ENCODE data around the gene GABRR2. TPM values are rescaled to one million over a fixed set of nuclear protein-coding genes. Genes with fewer than 3 reads are reported as not detected.

GABRR2 gene
- total and polyA plus RNA-seq, 10 of the 15 experiments (the other 5 are each of a cell fraction or from before 2014, with no cell fraction given) = 0.16 to 0.72 (median 0.32) TPM; not detected in 2

DNA sequence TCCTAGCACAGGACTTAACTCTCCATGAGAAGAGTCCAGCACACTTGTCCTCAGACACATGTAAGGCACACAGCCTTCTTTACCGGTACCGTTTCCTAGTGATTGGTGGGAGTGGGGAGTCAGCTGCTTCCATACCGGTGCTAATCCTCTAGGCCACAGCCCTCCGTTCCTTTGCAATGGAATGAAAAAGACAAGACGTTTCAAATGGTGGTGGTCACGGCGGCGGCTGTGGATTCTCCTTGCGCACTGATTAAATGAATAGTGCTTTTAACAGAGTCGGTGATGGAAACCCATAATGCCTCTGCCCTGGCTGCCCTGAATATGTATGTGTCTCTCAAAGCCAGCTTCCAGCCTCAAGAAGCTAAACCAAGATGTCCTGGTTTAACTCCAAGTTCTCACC lies 63.1 kb downstream of the GABRR2 start:
- WGBS (ENCODE audit: insufficient coverage, insufficient replicate concordance, low lambda C conversion rate, missing lambda C conversion rate) = 78% methylated on average over 10 of the region's 10 CpGs
- no peaks in the 10 kb centered on the region for H3K4me1 ChIP-seq (ENCODE audit: control insufficient read depth, insufficient read depth, low read length)
- no peak overlapping the region for H3K4me3 ChIP-seq
- H3K36me3 ChIP-seq (ENCODE audit: control insufficient read depth in 2 of 2, insufficient read depth in 2 of 2, low read length in 1 of 2) = no peaks in the 10 kb centered on the region
- no peak for FAIRE-seq
- H3K27me3 ChIP-seq (replicated peaks in 1 of 2; ENCODE audit: control insufficient read depth in 2 of 2, insufficient read depth in 2 of 2, low read length in 1 of 2) = no peaks in the 10 kb centered on the region
- no peak for ATAC-seq
- no peak overlapping the region for H3K4me2 ChIP-seq (ENCODE audit: control insufficient read depth, insufficient read depth)
- SMC1A ChIA-PET (ENCODE audit: uncharacterized antibody, unreplicated experiment) = no interaction called here
- intact Hi-C loops (cut with micrococcal nuclease; ENCODE audit: unreplicated experiment) = no loop called here
- CTCF ChIA-PET = no interaction called here
- no peak overlapping the region for H3K9ac ChIP-seq (ENCODE audit: control insufficient read depth, insufficient read depth, low read length)
- no peak overlapping the region for H2AFZ ChIP-seq (ENCODE audit: control insufficient read depth, low read depth, low read length)
- BruUV-seq (replicated peaks) = no TSS peak
- H4K20me1 ChIP-seq (ENCODE audit: control insufficient read depth, insufficient read depth) = no peaks in the 10 kb centered on the region
- POLR2A ChIA-PET = no interaction called here
- H3K79me2 ChIP-seq (ENCODE audit: control insufficient read depth, insufficient read depth, low read length) = no peaks in the 10 kb centered on the region
- H3K27ac ChIP-seq (ENCODE audit: control insufficient read depth, insufficient read depth) = no peak overlapping the region
- no peak for DNase-seq (ENCODE audit: low read depth, low spot score)
- RAD21 ChIA-PET (ENCODE audit: unreplicated experiment) = no interaction called here
- H3K9me3 ChIP-seq (replicated peaks; ENCODE audit: control insufficient read depth, insufficient read depth, low read length) = no peaks in the 10 kb centered on the region; the same call in 2 of the 3 replicates
- in situ Hi-C loops (cut with MboI) = no loop called here
- TF ChIP-seq, protein P1, sequence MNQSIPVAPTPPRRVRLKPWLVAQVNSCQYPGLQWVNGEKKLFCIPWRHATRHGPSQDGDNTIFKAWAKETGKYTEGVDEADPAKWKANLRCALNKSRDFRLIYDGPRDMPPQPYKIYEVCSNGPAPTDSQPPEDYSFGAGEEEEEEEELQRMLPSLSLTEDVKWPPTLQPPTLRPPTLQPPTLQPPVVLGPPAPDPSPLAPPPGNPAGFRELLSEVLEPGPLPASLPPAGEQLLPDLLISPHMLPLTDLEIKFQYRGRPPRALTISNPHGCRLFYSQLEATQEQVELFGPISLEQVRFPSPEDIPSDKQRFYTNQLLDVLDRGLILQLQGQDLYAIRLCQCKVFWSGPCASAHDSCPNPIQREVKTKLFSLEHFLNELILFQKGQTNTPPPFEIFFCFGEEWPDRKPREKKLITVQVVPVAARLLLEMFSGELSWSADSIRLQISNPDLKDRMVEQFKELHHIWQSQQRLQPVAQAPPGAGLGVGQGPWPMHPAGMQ (IDR thresholded peaks at IDR 0.05; ENCODE audit: borderline replicate concordance) = no peak
- TF ChIP-seq GATAD2B (conservative IDR thresholded peaks at IDR 0.05; ENCODE audit: low read depth) = no peak
- no peak for TF ChIP-seq ZNF207 (IDR thresholded peaks at IDR 0.05; ENCODE audit: borderline replicate concordance)
- TF ChIP-seq YBX1 (IDR thresholded peaks at IDR 0.05) = no peak
- no peak for TF ChIP-seq MYC (IDR thresholded peaks at IDR 0.05; ENCODE audit: insufficient read depth, insufficient read length, insufficient replicate concordance, low read length, severe bottlenecking)
- no peak for TF ChIP-seq CBX5 (IDR thresholded peaks at IDR 0.05; ENCODE audit: low read depth)
- TF ChIP-seq FOS (IDR thresholded peaks at IDR 0.05; ENCODE audit: borderline replicate concordance, extremely low read depth, insufficient read length) = no peak
- TF ChIP-seq STAT1 (conservative IDR thresholded peaks at IDR 0.05) = no peak
- TF ChIP-seq, protein P2, sequence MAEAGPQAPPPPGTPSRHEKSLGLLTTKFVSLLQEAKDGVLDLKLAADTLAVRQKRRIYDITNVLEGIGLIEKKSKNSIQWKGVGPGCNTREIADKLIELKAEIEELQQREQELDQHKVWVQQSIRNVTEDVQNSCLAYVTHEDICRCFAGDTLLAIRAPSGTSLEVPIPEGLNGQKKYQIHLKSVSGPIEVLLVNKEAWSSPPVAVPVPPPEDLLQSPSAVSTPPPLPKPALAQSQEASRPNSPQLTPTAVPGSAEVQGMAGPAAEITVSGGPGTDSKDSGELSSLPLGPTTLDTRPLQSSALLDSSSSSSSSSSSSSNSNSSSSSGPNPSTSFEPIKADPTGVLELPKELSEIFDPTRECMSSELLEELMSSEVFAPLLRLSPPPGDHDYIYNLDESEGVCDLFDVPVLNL (IDR thresholded peaks at IDR 0.05; ENCODE audit: low read depth, low read length) = no peak
- TF ChIP-seq, protein P3, sequence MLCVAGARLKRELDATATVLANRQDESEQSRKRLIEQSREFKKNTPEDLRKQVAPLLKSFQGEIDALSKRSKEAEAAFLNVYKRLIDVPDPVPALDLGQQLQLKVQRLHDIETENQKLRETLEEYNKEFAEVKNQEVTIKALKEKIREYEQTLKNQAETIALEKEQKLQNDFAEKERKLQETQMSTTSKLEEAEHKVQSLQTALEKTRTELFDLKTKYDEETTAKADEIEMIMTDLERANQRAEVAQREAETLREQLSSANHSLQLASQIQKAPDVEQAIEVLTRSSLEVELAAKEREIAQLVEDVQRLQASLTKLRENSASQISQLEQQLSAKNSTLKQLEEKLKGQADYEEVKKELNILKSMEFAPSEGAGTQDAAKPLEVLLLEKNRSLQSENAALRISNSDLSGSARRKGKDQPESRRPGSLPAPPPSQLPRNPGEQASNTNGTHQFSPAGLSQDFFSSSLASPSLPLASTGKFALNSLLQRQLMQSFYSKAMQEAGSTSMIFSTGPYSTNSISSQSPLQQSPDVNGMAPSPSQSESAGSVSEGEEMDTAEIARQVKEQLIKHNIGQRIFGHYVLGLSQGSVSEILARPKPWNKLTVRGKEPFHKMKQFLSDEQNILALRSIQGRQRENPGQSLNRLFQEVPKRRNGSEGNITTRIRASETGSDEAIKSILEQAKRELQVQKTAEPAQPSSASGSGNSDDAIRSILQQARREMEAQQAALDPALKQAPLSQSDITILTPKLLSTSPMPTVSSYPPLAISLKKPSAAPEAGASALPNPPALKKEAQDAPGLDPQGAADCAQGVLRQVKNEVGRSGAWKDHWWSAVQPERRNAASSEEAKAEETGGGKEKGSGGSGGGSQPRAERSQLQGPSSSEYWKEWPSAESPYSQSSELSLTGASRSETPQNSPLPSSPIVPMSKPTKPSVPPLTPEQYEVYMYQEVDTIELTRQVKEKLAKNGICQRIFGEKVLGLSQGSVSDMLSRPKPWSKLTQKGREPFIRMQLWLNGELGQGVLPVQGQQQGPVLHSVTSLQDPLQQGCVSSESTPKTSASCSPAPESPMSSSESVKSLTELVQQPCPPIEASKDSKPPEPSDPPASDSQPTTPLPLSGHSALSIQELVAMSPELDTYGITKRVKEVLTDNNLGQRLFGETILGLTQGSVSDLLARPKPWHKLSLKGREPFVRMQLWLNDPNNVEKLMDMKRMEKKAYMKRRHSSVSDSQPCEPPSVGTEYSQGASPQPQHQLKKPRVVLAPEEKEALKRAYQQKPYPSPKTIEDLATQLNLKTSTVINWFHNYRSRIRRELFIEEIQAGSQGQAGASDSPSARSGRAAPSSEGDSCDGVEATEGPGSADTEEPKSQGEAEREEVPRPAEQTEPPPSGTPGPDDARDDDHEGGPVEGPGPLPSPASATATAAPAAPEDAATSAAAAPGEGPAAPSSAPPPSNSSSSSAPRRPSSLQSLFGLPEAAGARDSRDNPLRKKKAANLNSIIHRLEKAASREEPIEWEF (IDR thresholded peaks at IDR 0.05; ENCODE audit: insufficient replicate concordance, low read depth, low read length) = no peak
- TF ChIP-seq CBX3 (IDR thresholded peaks at IDR 0.05; ENCODE audit: borderline replicate concordance, low read depth) = no peak
- no peak for TF ChIP-seq RFX5 (IDR thresholded peaks at IDR 0.05; ENCODE audit: low read depth, low read length)
- TF ChIP-seq NFIC (IDR thresholded peaks at IDR 0.05; ENCODE audit: low read depth, low read length) = no peak
- TF ChIP-seq, protein P4, sequence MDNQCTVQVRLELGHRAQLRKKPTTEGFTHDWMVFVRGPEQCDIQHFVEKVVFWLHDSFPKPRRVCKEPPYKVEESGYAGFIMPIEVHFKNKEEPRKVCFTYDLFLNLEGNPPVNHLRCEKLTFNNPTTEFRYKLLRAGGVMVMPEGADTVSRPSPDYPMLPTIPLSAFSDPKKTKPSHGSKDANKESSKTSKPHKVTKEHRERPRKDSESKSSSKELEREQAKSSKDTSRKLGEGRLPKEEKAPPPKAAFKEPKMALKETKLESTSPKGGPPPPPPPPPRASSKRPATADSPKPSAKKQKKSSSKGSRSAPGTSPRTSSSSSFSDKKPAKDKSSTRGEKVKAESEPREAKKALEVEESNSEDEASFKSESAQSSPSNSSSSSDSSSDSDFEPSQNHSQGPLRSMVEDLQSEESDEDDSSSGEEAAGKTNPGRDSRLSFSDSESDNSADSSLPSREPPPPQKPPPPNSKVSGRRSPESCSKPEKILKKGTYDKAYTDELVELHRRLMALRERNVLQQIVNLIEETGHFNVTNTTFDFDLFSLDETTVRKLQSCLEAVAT (IDR thresholded peaks at IDR 0.05) = no peak
